ENCODE data around the gene ADM2. TPM values are rescaled to one million over a fixed set of nuclear protein-coding genes. Genes with fewer than 3 reads are reported as not detected.

Gene ADM2
- total and polyA plus RNA-seq, 2 donors (not counting 1 experiment from before 2014, with no cell fraction given), result 0.73 to 5.8 TPM

GRCh38 chr22:50505776-50506610 lies 24.6 kb downstream of the ADM2 start:
- Histone ChIP-seq H3K9me3 (ENCODE audit: control insufficient read depth, insufficient read depth, low read depth, low read length) (no peaks in the 10 kb centered on the region), H3K27me3 (ENCODE audit: control insufficient read depth, insufficient read depth, low read length) (no peaks in the 10 kb centered on the region), H3K4me1 (ENCODE audit: control insufficient read depth, extremely low read depth, insufficient read depth, low read length) (peaks cover 3% of the 10 kb centered on the region), H2AFZ (ENCODE audit: low read length) (no peak overlapping the region), H3K36me3 (ENCODE audit: control insufficient read depth, insufficient read depth, low read length) (peaks cover 19% of the 10 kb centered on the region), H3K27ac (ENCODE audit: insufficient read depth, low read length) (no peak overlapping the region), H3K79me2 (ENCODE audit: control insufficient read depth, insufficient read depth, low read length) (peaks cover 37% of the 10 kb centered on the region), H3K4me2 (ENCODE audit: extremely low read depth, insufficient read depth, low read length) (peak overlapping the region; percentile 42), H3K9ac (ENCODE audit: insufficient read depth, low read length) (no peak overlapping the region), H4K20me1 (ENCODE audit: control insufficient read depth, extremely low read depth, insufficient read depth, low read length) (no peaks in the 10 kb centered on the region), H3K4me3 (replicated peaks in 1 of 4; ENCODE audit: control extremely low read depth in 1 of 4, insufficient read depth in 1 of 4, low read depth in 3 of 4, low read length in 4 of 4) (peak overlapping the region in 3 of 4 experiments; percentile 93 to 97 (median 94))
- no peak for DNase-seq (ENCODE audit: low read depth in 2 of 2)
- TF ChIP-seq CTCF (conservative IDR thresholded peaks at IDR 0.05 in 1 of 2, IDR thresholded peaks at IDR 0.05 in 1 of 2; ENCODE audit: low read depth in 1 of 2, low read length in 2 of 2), result no peak

- H3K36me3 ChIP-seq (ENCODE audit: control insufficient read depth, insufficient read depth, low read length), result peaks cover 19% of the 10 kb centered on the region
- TF ChIP-seq EZH2 (IDR thresholded peaks at IDR 0.05; ENCODE audit: low read length, missing control alignments), result no peak
- TF ChIP-seq CTCF (conservative IDR thresholded peaks at IDR 0.05 in 1 of 2, IDR thresholded peaks at IDR 0.05 in 1 of 2; ENCODE audit: low read depth in 1 of 2, low read length in 2 of 2), result no peak
- peak overlapping the region; percentile 81 for H3K9ac ChIP-seq (ENCODE audit: insufficient read depth, low read length)
- H3K27ac ChIP-seq (ENCODE audit: insufficient read depth, low read length), result peak overlapping the region; percentile 86
- H3K4me2 ChIP-seq (ENCODE audit: extremely low read depth, insufficient read depth, low read length), result peak overlapping the region; percentile 42
- H3K9me3 ChIP-seq (ENCODE audit: control insufficient read depth, insufficient read depth, low read depth, low read length), result no peaks in the 10 kb centered on the region
- peak overlapping the region; percentile 81 for H2AFZ ChIP-seq (ENCODE audit: low read length)
- H3K27me3 ChIP-seq (ENCODE audit: control insufficient read depth, insufficient read depth, low read length), result no peaks in the 10 kb centered on the region
- H4K20me1 ChIP-seq (ENCODE audit: control insufficient read depth, extremely low read depth, insufficient read depth, low read length), result no peaks in the 10 kb centered on the region
- peak in 1 of 2 donors; percentile 3 for DNase-seq (ENCODE audit: low read depth in 2 of 2)
- H3K79me2 ChIP-seq (ENCODE audit: control insufficient read depth, insufficient read depth, low read length), result peaks cover 37% of the 10 kb centered on the region
- H3K4me3 ChIP-seq (replicated peaks in 1 of 4; ENCODE audit: control extremely low read depth in 1 of 4, insufficient read depth in 1 of 4, low read depth in 3 of 4, low read length in 4 of 4), result peak overlapping the region; percentile 91 to 97 (median 94)
- H3K4me1 ChIP-seq (ENCODE audit: control insufficient read depth, extremely low read depth, insufficient read depth, low read length), result peaks cover 3% of the 10 kb centered on the region
These were observed 25.5 kb downstream of the ADM2 start for GRCh38 chr22:50506611-50507420.

- Histone ChIP-seq H3K36me3 (ENCODE audit: control insufficient read depth, insufficient read depth, low read length) (peaks cover 16% of the 10 kb centered on the region), H2AFZ (ENCODE audit: low read length) (peak within 1 kb of the TSS; percentile 89), H3K79me2 (ENCODE audit: control insufficient read depth, insufficient read depth, low read length) (peaks cover 44% of the 10 kb centered on the region), H3K4me1 (ENCODE audit: control insufficient read depth, extremely low read depth, insufficient read depth, low read length) (peaks cover 3% of the 10 kb centered on the region), H3K4me2 (ENCODE audit: extremely low read depth, insufficient read depth, low read length) (peak within 1 kb of the TSS; percentile 99), H3K4me3 (replicated peaks in 1 of 4; ENCODE audit: control extremely low read depth in 1 of 4, insufficient read depth in 1 of 4, low read depth in 3 of 4, low read length in 4 of 4) (peak within 1 kb of the TSS; percentile 91 to 97 (median 94)), H3K9me3 (ENCODE audit: control insufficient read depth, insufficient read depth, low read depth, low read length) (no peaks in the 10 kb centered on the region), H3K27me3 (ENCODE audit: control insufficient read depth, insufficient read depth, low read length) (no peaks in the 10 kb centered on the region), H3K9ac (ENCODE audit: insufficient read depth, low read length) (peak within 1 kb of the TSS; percentile 90), H3K27ac (ENCODE audit: insufficient read depth, low read length) (peak within 1 kb of the TSS; percentile 90), H4K20me1 (ENCODE audit: control insufficient read depth, extremely low read depth, insufficient read depth, low read length) (no peaks in the 10 kb centered on the region)
- TF ChIP-seq EZH2 (IDR thresholded peaks at IDR 0.05; ENCODE audit: low read length, missing control alignments) (no peak), CTCF (conservative IDR thresholded peaks at IDR 0.05 in 1 of 2, IDR thresholded peaks at IDR 0.05 in 1 of 2; ENCODE audit: low read depth in 1 of 2, low read length in 2 of 2) (no peak)
- no peak for DNase-seq (ENCODE audit: low read depth in 2 of 2)
These were observed 26.2 kb downstream of the ADM2 start, which contains the start of gene LMF2 for GRCh38 chr22:50507421-50507990. LMF2 (minus strand) TSS chr22:50507702; CDS start chr22:50507675, 27 bp downstream.

Measured in fibroblast of lung (primary cell).